A673 (cell line): ENCODE results near the gene EMX1.

Experiments used
- CTCF ChIP-seq: fragments of 300-800, 200-600 bp; sonication (generic); conservative IDR thresholded peaks from 2 replicates; pipeline ENCODE4 v1.5.1; 2017; ENCODE audit warnings: low read depth, mild to moderate bottlenecking, antibody characterized with exemption, low read length, moderate library complexity, mixed read lengths
- EZH2 ChIP-seq: fragments of 200-600 bp; sonication (generic); IDR thresholded peaks from 2 replicates; pipeline ENCODE4 v1.6.1; 2017; ENCODE audit warnings: borderline replicate concordance, low read depth, mild to moderate bottlenecking, mixed read lengths, antibody characterized with exemption, low read length; ENCODE audit not compliant: poor library complexity, severe bottlenecking

- TF ChIP-seq CTCF = no peak
- TF ChIP-seq EZH2 = peak; percentile 99
Observed at GRCh38 chr2:72917877-72918553, 696 bp downstream of the EMX1 start.
